HepG2 (cell line): ENCODE results near the gene TM4SF5.

Source experiments
- ATF1 ChIP-seq: IDR thresholded peaks from 2 replicates; pipeline ENCODE4 v1.6.1; 2016; ENCODE audit warnings: mild to moderate bottlenecking, control low read depth
- NFE2L1 ChIP-seq: sonication (generic); formaldehyde crosslinking; IDR thresholded peaks from 2 replicates; pipeline ENCODE4 v1.4.0; 2020; ENCODE audit warnings: missing genetic modification reagents, mild to moderate bottlenecking, borderline replicate concordance
- REST ChIP-seq, 2 experiments: IDR thresholded peaks; 2 replicates each; pipeline ENCODE4 v1.6.1; 2011 to 2012; ENCODE audit warnings: low read length in 2 of 2, borderline replicate concordance in 1 of 2, low read depth in 1 of 2, mild to moderate bottlenecking in 1 of 2, moderate library complexity in 1 of 2
- SAP130 ChIP-seq: IDR thresholded peaks from 2 replicates; pipeline ENCODE4 v1.6.1; 2016; ENCODE audit warnings: low read depth
- ZBTB4 ChIP-seq: sonication (generic); formaldehyde crosslinking; IDR thresholded peaks from 2 replicates; pipeline ENCODE4 v1.4.0; 2020; ENCODE audit warnings: missing genetic modification reagents, mild to moderate bottlenecking, borderline replicate concordance
- ZNF512 ChIP-seq: sonication (generic); formaldehyde crosslinking; IDR thresholded peaks from 2 replicates; pipeline ENCODE4 v1.4.0; 2020; ENCODE audit warnings: mild to moderate bottlenecking, missing genetic modification reagents
- ZNF572 ChIP-seq: sonication (generic); formaldehyde crosslinking; IDR thresholded peaks from 2 replicates; pipeline ENCODE4 v1.5.1; 2020; ENCODE audit warnings: mild to moderate bottlenecking, missing genetic modification reagents

GRCh38 chr17:4728124-4728523 lies 43.6 kb upstream of the TM4SF5 start:
- no peak for TF ChIP-seq SAP130 (CRISPR knock-in tag)
- no peak for TF ChIP-seq ZNF512 (CRISPR knock-in tag)
- TF ChIP-seq ZBTB4 = no peak
- no peak for TF ChIP-seq NFE2L1 (CRISPR knock-in tag)
- TF ChIP-seq ATF1 (CRISPR knock-in tag) = no peak
- TF ChIP-seq ZNF572 (CRISPR knock-in tag) = no peak
- no peak for TF ChIP-seq REST (IDR thresholded peaks at IDR 0.05; ENCODE audit: borderline replicate concordance in 1 of 2, low read depth in 1 of 2, low read length in 2 of 2)
